GM21528 (cell line): ENCODE results near the gene STAMBP.
"Not testable (repeated sequence)": the region's sequence is repeated elsewhere in the genome, so short reads cannot be mapped to it uniquely, and the experiment has no call there.

Experiments used
- ATAC-seq: cut with Tn5 transposase; IDR thresholded peaks from one replicate; pipeline ENCODE4 v1.9.1; 2021; ENCODE audit warnings: mild to moderate bottlenecking, moderate library complexity; ENCODE audit not compliant: unreplicated experiment, low FRiP score

The STAMBP gene

GRCh38 chr2:73903949-73904613 lies 75.3 kb downstream of the STAMBP start:
- ATAC-seq: not testable (repeated sequence)

GRCh38 chr2:73904952-73905351 lies 76.2 kb downstream of the STAMBP start:
- ATAC-seq: no peak

- no peak for ATAC-seq
Observed at GRCh38 chr2:73906847-73907505, 78.2 kb downstream of the STAMBP start.

GRCh38 chr2:73907840-73908452 lies 79.2 kb downstream of the STAMBP start:
- ATAC-seq: no peak

DNA sequence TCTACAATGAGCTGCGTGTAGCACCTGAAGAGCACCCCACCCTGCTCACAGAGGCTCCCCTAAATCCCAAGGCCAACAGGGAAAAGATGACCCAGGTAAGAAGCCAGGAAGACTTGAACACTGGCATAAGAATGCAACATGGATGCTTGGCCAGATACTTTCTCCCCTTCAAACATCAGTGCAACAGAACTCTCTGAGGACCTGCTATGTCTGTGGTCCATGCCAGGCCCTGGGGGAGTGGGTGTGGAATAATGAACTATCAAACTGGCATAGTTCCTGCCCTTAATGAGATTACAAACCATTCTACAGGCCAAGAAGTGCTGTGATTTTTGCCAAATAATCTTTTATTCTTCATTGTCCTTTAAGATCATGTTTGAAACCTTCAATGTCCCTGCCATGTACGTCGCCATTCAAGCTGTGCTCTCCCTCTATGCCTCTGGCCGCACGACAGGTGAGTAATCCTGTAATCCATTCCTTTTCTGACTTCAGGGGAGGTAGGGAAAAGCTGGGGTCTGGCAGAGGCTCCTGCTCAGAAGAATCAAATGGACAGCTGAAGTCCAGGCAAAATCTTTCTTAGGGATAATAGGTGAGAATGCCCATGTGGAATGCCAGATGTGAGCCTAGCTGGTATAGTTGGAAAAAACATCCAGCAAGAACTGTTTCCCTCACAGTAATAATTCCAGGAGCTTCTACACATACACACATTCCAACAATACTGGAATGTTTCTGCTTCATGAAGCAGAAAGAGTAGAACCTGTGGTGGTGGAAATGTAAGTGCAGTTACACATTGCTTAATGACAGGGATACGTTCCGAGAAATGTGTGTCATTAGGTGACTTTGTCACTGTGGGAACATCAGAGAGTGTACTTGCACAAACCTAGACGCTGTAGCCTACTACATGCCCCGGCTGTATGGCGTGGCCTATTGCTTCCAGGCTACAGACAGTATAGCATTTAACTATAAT lies 80.2 kb downstream of the STAMBP start:
- no peak for ATAC-seq

GRCh38 chr2:73910873-73911547 lies 82.2 kb downstream of the STAMBP start:
- no peak for ATAC-seq

DNA sequence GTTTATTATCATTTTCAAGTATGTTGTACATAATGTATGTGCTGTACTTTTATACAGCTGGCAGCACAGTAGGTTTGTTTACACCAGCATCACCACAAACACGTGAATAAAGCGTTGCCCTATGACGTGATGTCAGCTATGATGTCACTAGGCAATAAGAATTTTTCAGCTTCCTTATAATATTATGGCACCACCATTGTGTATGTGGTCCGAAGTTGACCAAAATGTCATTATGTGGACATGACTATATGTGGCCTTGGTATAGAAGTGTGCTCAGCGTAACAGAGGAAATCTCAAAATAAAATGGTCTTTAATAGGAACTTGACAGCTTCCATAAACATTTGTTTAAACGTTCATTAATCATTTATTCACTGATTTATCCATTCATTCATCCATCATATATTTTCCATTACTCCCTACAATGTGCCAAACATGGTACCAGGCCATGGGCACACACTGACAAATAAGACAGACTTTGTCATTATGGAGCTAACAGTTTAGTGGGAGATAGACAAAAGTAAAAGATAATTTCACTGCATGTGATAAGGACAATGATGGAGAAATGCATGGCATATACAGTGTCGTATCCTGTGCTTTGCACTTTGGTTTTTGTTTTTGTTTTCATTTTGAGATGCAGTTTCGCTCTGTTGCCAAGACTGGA lies 82.9 kb downstream of the STAMBP start:
- no peak for ATAC-seq

GRCh38 chr2:73913414-73914054 lies 84.8 kb downstream of the STAMBP start:
- ATAC-seq: no peak

DNA sequence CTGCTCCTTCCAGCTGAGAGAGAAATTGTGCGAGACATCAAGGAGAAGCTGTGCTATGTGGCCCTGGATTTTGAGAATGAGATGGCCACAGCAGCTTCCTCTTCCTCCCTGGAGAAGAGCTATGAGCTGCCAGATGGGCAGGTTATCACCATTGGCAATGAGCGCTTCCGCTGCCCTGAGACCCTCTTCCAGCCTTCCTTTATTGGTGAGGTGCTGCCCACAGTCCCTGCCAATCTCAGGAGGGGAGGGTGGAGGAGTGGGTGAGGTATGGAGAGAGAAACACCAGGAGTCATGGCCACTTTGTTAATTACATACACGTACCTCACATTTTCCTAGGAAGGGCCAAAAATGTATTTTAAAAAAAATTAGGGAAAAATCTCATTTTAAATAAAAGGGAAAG lies 85.9 kb downstream of the STAMBP start:
- ATAC-seq: no peak

- ATAC-seq: no peak
Observed at GRCh38 chr2:73915437-73915993, 86.8 kb downstream of the STAMBP start.

GRCh38 chr2:73916666-73917065 lies 87.9 kb downstream of the STAMBP start:
- ATAC-seq: no peak

DNA sequence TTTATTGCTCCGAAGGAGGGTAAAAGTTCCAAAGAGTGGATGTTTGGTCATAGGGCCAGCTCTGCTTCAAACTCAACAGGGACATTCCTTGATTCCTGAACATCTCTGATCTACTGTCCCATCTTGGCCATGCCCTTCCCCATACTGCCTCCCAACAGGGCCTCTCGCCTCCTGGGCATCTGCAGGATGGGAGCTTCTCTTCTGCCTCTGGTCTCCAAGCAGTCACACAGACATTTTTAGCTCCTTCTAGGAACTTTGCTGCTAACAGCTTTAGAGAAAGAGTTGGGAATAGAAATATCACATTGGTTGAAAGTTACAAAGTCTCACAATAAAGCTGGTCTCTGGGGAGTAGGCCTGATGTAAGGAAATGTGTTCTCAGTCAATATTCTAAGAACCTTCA lies 88.5 kb downstream of the STAMBP start:
- no peak for ATAC-seq

- ATAC-seq: no peak
Observed at GRCh38 chr2:73917696-73918207, 89.0 kb downstream of the STAMBP start.

DNA sequence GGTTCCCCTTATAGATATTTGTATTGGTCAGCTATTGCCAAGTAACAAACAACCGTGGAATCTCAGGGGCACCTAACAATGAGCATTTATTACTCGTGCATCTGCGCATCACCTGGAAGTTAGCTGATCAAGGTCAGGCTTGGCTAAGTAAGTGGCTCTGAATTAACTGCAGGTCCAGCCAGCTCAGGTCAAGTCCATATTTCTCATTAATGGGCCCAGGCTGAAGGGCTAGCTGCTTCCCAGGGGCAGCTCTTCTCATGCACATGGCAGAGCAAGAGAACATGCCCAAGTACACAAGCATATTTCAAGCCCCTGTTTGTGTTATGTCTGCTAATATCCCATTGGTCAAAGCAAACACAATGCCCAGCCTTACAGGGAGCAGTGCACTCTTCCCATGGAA lies 90.1 kb downstream of the STAMBP start:
- ATAC-seq: no peak

- ATAC-seq: no peak
Observed at GRCh38 chr2:73919596-73920228, 91.0 kb downstream of the STAMBP start.

- ATAC-seq: no peak
Observed at GRCh38 chr2:73920577-73921545, 92.1 kb downstream of the STAMBP start.

DNA sequence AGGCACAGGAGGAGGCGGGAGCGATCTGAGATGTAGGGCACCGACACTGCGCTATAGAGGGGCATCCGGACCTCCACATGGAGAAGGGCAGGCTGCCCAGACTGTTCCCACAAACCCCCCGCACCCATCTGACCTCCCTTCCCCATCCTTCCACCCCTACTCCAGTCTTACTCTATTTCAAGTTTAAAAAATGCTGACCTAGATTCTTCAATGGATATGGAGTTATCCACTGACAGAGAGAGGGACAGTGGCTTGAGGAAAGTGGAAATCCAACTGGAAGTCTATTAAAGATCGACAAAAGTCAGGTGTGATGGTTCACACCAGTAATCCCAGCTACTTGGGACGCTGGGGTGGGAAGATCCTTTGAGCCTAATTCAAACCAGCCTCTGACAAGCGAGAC lies 92.8 kb downstream of the STAMBP start:
- no peak for ATAC-seq
